HEK293 (cell line): ENCODE measurements around the gene ROR2.

Source experiments
- ATF2 ChIP-seq: fragments of 450-650 bp; formaldehyde crosslinking; IDR thresholded peaks from 2 replicates; pipeline ENCODE4 v1.5.1; 2016; ENCODE audit warnings: missing biosample characterization, missing genetic modification characterization, low read depth
- CTCF ChIP-seq: fragments of 450-650 bp; formaldehyde crosslinking; IDR thresholded peaks from 2 replicates; pipeline ENCODE4 v1.5.1; 2016; ENCODE audit warnings: missing biosample characterization, missing genetic modification characterization
- ELK4 ChIP-seq: IDR thresholded peaks from 2 replicates; pipeline ENCODE4 v1.6.1; 2011; ENCODE audit warnings: mild to moderate bottlenecking, low read depth, low read length, borderline replicate concordance
- GFI1B ChIP-seq: fragments of 450-650 bp; formaldehyde crosslinking; IDR thresholded peaks from 2 replicates; pipeline ENCODE4 v1.5.1; 2016; ENCODE audit warnings: missing biosample characterization, missing genetic modification characterization
- KLF8 ChIP-seq: fragments of 450-650 bp; formaldehyde crosslinking; IDR thresholded peaks from 2 replicates; pipeline ENCODE4 v1.5.1; 2016; ENCODE audit warnings: missing biosample characterization, missing genetic modification characterization
- MEIS1 ChIP-seq: sonication (generic); formaldehyde crosslinking; IDR thresholded peaks from 2 replicates; pipeline ENCODE4 v1.8.1; 2022; ENCODE audit warnings: missing genetic modification reagents, mild to moderate bottlenecking, borderline replicate concordance
- PRDM4 ChIP-seq: fragments of 450-650 bp; formaldehyde crosslinking; IDR thresholded peaks from 2 replicates; pipeline ENCODE4 v1.5.1; 2017; ENCODE audit warnings: missing biosample characterization, missing genetic modification characterization
- ZBTB26 ChIP-seq: fragments of 450-650 bp; formaldehyde crosslinking; optimal IDR thresholded peaks from 2 replicates; pipeline ENCODE3; 2016; ENCODE audit warnings: missing biosample characterization, mild to moderate bottlenecking, missing genetic modification characterization
- ZNF24 ChIP-seq: fragments of 450-650 bp; formaldehyde crosslinking; IDR thresholded peaks from 2 replicates; pipeline ENCODE4 v1.5.1; 2016; ENCODE audit warnings: missing biosample characterization, missing genetic modification characterization
- ZNF394 ChIP-seq: fragments of 450-650 bp; formaldehyde crosslinking; IDR thresholded peaks from 2 replicates; pipeline ENCODE4 v1.5.1; 2016; ENCODE audit warnings: missing biosample characterization, missing genetic modification characterization, mild to moderate bottlenecking, moderate library complexity, borderline replicate concordance
- ZNF600 ChIP-seq: fragments of 450-650 bp; formaldehyde crosslinking; IDR thresholded peaks from 2 replicates; pipeline ENCODE4 v1.5.1; 2016; ENCODE audit warnings: missing biosample characterization, missing genetic modification characterization
- ZNF664 ChIP-seq: fragments of 450-650 bp; formaldehyde crosslinking; IDR thresholded peaks from 2 replicates; pipeline ENCODE4 v1.5.1; 2016; ENCODE audit warnings: missing biosample characterization, missing genetic modification characterization
- ZSCAN18 ChIP-seq: fragments of 450-650 bp; formaldehyde crosslinking; IDR thresholded peaks from 2 replicates; pipeline ENCODE4 v1.5.1; 2016; ENCODE audit warnings: missing biosample characterization, missing genetic modification characterization

GRCh38 chr9:91718071-91718470 lies 232.0 kb downstream of the ROR2 start:
- TF ChIP-seq ZNF24 (no peak), CTCF (tag by site-specific recombination) (no peak), ZNF664 (tag by site-specific recombination) (no peak), ZNF600 (tag by site-specific recombination) (no peak), ZBTB26 (tag by site-specific recombination) (no peak), ZSCAN18 (tag by site-specific recombination) (no peak), GFI1B (tag by site-specific recombination) (no peak), ELK4 (no peak), ZNF394 (no peak), PRDM4 (tag by site-specific recombination) (no peak), KLF8 (tag by site-specific recombination) (no peak), ATF2 (no peak), MEIS1 (no peak)
